Astrocyte of the cerebellum (primary cell): ENCODE measurements around the gene BCAS1.

ENCODE experiments used
- DNase-seq: peaks from one replicate; pipeline ENCODE4 v3.0.0-alpha.2; 2011; ENCODE audit warnings: low read depth
- H3K4me3 ChIP-seq: 2 replicates; pipeline ENCODE4 v1.5.1; 2011; ENCODE audit warnings: mild to moderate bottlenecking, low read depth, low read length, moderate library complexity
- in situ Hi-C: cut with HindIII; loops from 2 replicates; pipeline ENCODE4 v1.10.0; 2017; ENCODE audit warnings: low sequenced_read_pairs
- TF ChIP-seq, protein P1 (sequence below): IDR thresholded peaks from 2 replicates; pipeline ENCODE4 v1.5.1; 2012; ENCODE audit warnings: low read length, low read depth, moderate library complexity, mild to moderate bottlenecking; ENCODE audit errors: missing control alignments

Gene BCAS1

DNA sequence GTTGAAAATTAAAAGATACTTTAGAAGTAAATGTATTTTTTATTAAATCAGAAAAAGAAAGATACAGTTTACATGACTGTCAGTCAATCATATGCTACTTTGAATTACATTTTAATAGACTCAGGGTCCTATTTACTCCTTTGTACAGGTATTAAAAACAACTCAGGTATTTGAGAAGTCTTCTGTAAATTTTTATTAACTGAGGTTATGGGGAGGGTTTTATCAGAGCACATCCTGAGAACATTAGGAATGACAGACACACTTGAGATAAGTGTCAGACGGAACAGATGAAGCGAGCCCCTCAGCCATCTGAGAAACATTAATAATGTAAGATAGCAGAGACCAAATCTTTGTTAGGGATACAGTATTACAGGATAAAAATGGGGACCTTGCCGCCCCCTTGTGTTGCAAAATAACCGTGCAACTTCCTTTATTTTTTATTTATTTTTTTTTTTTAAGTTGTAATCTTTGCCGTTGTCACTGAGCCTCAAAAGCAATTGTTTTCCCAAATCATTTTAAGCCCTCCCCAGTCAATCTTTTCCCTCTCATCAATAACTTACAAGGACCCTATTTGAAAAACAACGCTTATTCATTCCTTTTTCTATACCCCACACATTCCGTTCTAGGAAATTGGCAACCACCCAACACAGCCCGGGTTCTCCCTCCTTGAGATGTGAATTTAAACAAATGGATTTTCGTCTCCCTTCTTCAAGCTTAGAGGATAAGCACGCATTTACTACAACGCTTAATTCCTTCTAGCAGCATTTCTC lies 126.7 kb downstream of the BCAS1 start:
- no peak for DNase-seq
- TF ChIP-seq, protein P1, sequence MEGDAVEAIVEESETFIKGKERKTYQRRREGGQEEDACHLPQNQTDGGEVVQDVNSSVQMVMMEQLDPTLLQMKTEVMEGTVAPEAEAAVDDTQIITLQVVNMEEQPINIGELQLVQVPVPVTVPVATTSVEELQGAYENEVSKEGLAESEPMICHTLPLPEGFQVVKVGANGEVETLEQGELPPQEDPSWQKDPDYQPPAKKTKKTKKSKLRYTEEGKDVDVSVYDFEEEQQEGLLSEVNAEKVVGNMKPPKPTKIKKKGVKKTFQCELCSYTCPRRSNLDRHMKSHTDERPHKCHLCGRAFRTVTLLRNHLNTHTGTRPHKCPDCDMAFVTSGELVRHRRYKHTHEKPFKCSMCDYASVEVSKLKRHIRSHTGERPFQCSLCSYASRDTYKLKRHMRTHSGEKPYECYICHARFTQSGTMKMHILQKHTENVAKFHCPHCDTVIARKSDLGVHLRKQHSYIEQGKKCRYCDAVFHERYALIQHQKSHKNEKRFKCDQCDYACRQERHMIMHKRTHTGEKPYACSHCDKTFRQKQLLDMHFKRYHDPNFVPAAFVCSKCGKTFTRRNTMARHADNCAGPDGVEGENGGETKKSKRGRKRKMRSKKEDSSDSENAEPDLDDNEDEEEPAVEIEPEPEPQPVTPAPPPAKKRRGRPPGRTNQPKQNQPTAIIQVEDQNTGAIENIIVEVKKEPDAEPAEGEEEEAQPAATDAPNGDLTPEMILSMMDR, result peak; percentile 66
- peak overlapping the region; percentile 23 for H3K4me3 ChIP-seq
- in situ Hi-C loops, result loop anchor here (25.0 kb wide), 1 partner anchor 356 kb away; the partner anchor contains the start of gene ZNF217

DNA sequence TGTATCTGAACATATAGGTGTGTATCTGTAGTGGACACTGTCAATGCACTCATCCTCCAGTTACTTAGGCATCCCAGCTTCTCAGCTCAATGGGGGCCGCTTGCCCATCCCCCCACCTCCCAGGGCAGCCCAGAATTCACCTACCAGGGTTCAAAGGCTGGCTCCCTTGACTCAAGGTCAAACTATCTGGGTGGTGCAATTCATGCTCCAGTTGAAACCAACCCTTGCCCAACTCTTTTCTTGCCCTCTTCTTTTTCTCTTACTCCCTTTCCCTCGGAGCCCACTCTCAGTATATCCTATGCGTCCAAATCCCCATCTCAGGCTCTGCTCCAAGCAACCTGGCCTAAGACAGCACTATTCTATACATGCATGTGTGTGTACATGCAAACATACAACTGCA lies 127.4 kb downstream of the BCAS1 start:
- H3K4me3 ChIP-seq, result no peak overlapping the region
- DNase-seq, result no peak
- TF ChIP-seq, protein P1, result no peak
- in situ Hi-C loops, result loop anchor here (25.0 kb wide), 1 partner anchor 356 kb away; the partner anchor contains the start of gene ZNF217

DNA sequence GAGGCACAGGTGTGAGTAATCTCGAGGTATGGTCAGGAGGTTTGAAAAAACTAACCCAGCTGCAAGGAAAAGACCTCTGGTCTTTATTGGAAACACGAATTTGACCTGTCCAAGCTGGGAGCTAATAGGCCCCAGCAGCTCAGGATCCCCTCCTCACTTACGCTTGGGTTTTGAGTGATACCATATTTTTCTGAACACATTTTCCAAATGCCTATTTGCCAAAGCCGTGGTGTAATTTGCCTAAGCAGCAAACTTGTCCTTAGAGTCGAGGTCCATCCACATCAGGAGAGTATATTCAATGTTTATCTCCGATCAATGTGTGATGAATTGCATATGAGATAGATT lies 128.0 kb downstream of the BCAS1 start:
- DNase-seq, result no peak
- H3K4me3 ChIP-seq, result no peak overlapping the region
- TF ChIP-seq, protein P1, result no peak
- in situ Hi-C loops, result loop anchor here (25.0 kb wide), 1 partner anchor 355 kb away; the partner anchor contains the start of gene ZNF217

GRCh38 chr20:53941680-53942471 lies 128.5 kb downstream of the BCAS1 start:
- in situ Hi-C loops, result loop anchor here (25.0 kb wide), 1 partner anchor 355 kb away; the partner anchor contains the start of gene ZNF217
- no peak for DNase-seq
- no peak overlapping the region for H3K4me3 ChIP-seq
- TF ChIP-seq, protein P1, result no peak

GRCh38 chr20:53940907-53941545 lies 129.4 kb downstream of the BCAS1 start:
- DNase-seq, result peak; percentile 73
- in situ Hi-C loops, result loop anchor here (25.0 kb wide), 1 partner anchor 354 kb away; the partner anchor contains the start of gene ZNF217
- H3K4me3 ChIP-seq, result no peak overlapping the region

More at GRCh38 chr20:53940907-53941545, 129.4 kb downstream of the BCAS1 start:
- TF ChIP-seq, protein P1, result no peak
